Urothelium cell line (cell line): Measurements from ENCODE around the gene GORASP1.

Source experiments
- DNase-seq: peaks from one replicate; pipeline ENCODE4 v3.0.0; 2011; ENCODE audit warnings: low spot score, mixed read lengths
- FAIRE-seq: peaks from 2 replicates; lab custom pipeline; 2011; peaks lifted over from hg19 to GRCh38; lab: Jason Lieb, UNC

GORASP1 gene

GRCh38 chr3:39126532-39127071 is 19.2 kb upstream of the GORASP1 start:
- DNase-seq (no peak), FAIRE-seq (peak; percentile 96)

- DNase-seq: peak; percentile 51
These were observed 18.5 kb upstream of the GORASP1 start for GRCh38 chr3:39125841-39126500.

GRCh38 chr3:39124876-39125840 is 17.7 kb upstream of the GORASP1 start:
- no peak for FAIRE-seq
- DNase-seq: peak; percentile 25

More at GRCh38 chr3:39125841-39126500, 18.5 kb upstream of the GORASP1 start:
- no peak for FAIRE-seq

GRCh38 chr3:39122813-39123212 is 15.4 kb upstream of the GORASP1 start:
- DNase-seq: no peak
- FAIRE-seq: no peak

- DNase-seq: no peak
- FAIRE-seq: no peak
These were observed 14.2 kb upstream of the GORASP1 start for GRCh38 chr3:39121621-39122020.

GRCh38 chr3:39118931-39119660 is 11.7 kb upstream of the GORASP1 start:
- DNase-seq (no peak), FAIRE-seq (no peak)

GRCh38 chr3:39118079-39118478 is 10.7 kb upstream of the GORASP1 start:
- FAIRE-seq (no peak), DNase-seq (no peak)

GRCh38 chr3:39115870-39116269 is 8.4 kb upstream of the GORASP1 start:
- FAIRE-seq: no peak
- no peak for DNase-seq

GRCh38 chr3:39114456-39114855 is 7.0 kb upstream of the GORASP1 start:
- no peak for FAIRE-seq
- DNase-seq: no peak

- no peak for DNase-seq
- FAIRE-seq: no peak
These were observed 5.9 kb upstream of the GORASP1 start for GRCh38 chr3:39113291-39113690.

GRCh38 chr3:39112535-39112934 is 5.1 kb upstream of the GORASP1 start:
- FAIRE-seq (no peak), DNase-seq (no peak)

- FAIRE-seq (no peak), DNase-seq (no peak)
These were observed 4.7 kb upstream of the GORASP1 start for GRCh38 chr3:39112113-39112512.

GRCh38 chr3:39110041-39110639 is 2.7 kb upstream of the GORASP1 start:
- no peak for FAIRE-seq
- no peak for DNase-seq

- no peak for DNase-seq
These were observed 1.7 kb upstream of the GORASP1 start for GRCh38 chr3:39109086-39109485.

GRCh38 chr3:39108200-39108710 is 828 bp upstream of the GORASP1 start:
- no peak for DNase-seq
- FAIRE-seq: no peak

More at GRCh38 chr3:39109086-39109485, 1.7 kb upstream of the GORASP1 start:
- no peak for FAIRE-seq

GRCh38 chr3:39106851-39107387 is 508 bp downstream of the GORASP1 start:
- DNase-seq: peak; percentile 78
- no peak for FAIRE-seq

- DNase-seq: peak; percentile 23
- no peak for FAIRE-seq
These were observed 1.1 kb downstream of the GORASP1 start for GRCh38 chr3:39106281-39106811.

- no peak for FAIRE-seq
These were observed 1.8 kb downstream of the GORASP1 start for GRCh38 chr3:39105687-39106063.

GRCh38 chr3:39104961-39105686 is 2.3 kb downstream of the GORASP1 start:
- FAIRE-seq (no peak), DNase-seq (no peak)

More at GRCh38 chr3:39105687-39106063, 1.8 kb downstream of the GORASP1 start:
- no peak for DNase-seq
